Sigmoid colon (tissue), 7 donors: ENCODE data around the gene TMEM108. TPM values are rescaled to one million over a fixed set of nuclear protein-coding genes. Genes with fewer than 3 reads are reported as not detected.

ENCODE experiments used
- DNase-seq: peaks from one replicate; pipeline ENCODE4 v3.0.0-alpha.2; 2019
- H3K27ac ChIP-seq, 4 donors: fragments of 200-600 bp; sonication (generic); one replicate each; pipeline ENCODE4 v1.5.1; 2016 to 2019; ENCODE audit warnings: mild to moderate bottlenecking in 1 of 4
- H3K27me3 ChIP-seq, 3 donors: fragments of 200-600 bp; sonication (generic); one replicate each; pipeline ENCODE4 v1.5.1; 2019; ENCODE audit warnings: mild to moderate bottlenecking in 1 of 3
- H3K36me3 ChIP-seq, 4 donors: fragments of 200-600 bp; sonication (generic); one replicate each; pipeline ENCODE4 v1.5.1; 2016 to 2019
- H3K4me1 ChIP-seq, 4 donors: fragments of 200-600 bp; sonication (generic); one replicate each; pipeline ENCODE4 v1.5.1; 2017 to 2019
- H3K4me3 ChIP-seq, 4 donors: fragments of 200-600 bp; sonication (generic); one replicate each; pipeline ENCODE4 v1.5.1; 2017 to 2019; ENCODE audit warnings: mild to moderate bottlenecking in 2 of 4, moderate library complexity in 1 of 4
- H3K9me3 ChIP-seq, 4 donors: fragments of 200-600 bp in 3 of 4; sonication (generic) in 3 of 4; one replicate each; pipeline versions ENCODE4 v1.5.1 to v1.6.1; 2013 to 2019
- EP300 ChIP-seq, 4 donors: sonication (generic); formaldehyde crosslinking; IDR thresholded peaks; one replicate each; pipeline ENCODE4 v1.6.1; 2017; ENCODE audit warnings: antibody characterized with exemption in 4 of 4
- POLR2A ChIP-seq, 2 donors: fragments of 450-650 bp; IDR thresholded peaks; one replicate each; pipeline ENCODE4 v1.6.1; 2016; ENCODE audit warnings: antibody characterized with exemption in 2 of 2, mild to moderate bottlenecking in 2 of 2, moderate library complexity in 2 of 2
- POLR2AphosphoS5 ChIP-seq, 4 donors: sonication (generic); formaldehyde crosslinking; IDR thresholded peaks; one replicate each; pipeline ENCODE4 v1.6.1; 2017; ENCODE audit warnings: antibody characterized with exemption in 4 of 4
- WGBS, 2 donors: extraction: QIAGEN DNeasy Blood & Tissue Kit; methylation state at CpG; one replicate each; pipeline ENCODE4 v1.1.7; 2013; 5-methylcytosine and 5-hydroxymethylcytosine counted together
- intact Hi-C: fragments of 100-400 bp; cut with DNase I; formaldehyde crosslinking; loops from one replicate; pipeline ENCODE4 v1.15.1; 2023
- polyA plus RNA-seq, 3 donors: library from polyadenylated mRNA; stranded (reverse); fragments of 200-250 nt; gene quantifications; one replicate each; pipeline ENCODE4 v1.2.3, GENCODE V29; 2013
- total RNA-seq, 4 donors: library from RNA; depleted of rRNA; stranded (reverse); fragments of >200 nt; gene quantifications; one replicate each; pipeline ENCODE4 v1.1.0, GENCODE V29; 2016
- TF ChIP-seq, protein P1 (sequence below), 4 experiments: fragments of 450-650 bp in 3 of 4; fragments of 200-600 bp in 1 of 4; IDR thresholded peaks; one replicate each; pipeline ENCODE4 v1.5.1; 2016 to 2019; ENCODE audit warnings: antibody characterized with exemption in 4 of 4, mild to moderate bottlenecking in 3 of 4, moderate library complexity in 2 of 4
- donor health status: healthy with polysubstance abuse.
- donor health status: Bipolar disorder and iron deficiency.
- donor health status: healthy.

TMEM108 gene
- total and polyA plus RNA-seq, 7 donors = 0.71 to 3.0 (median 0.86) TPM; not detected in 2

- DNase-seq = no peak
- 58 to 66% methylated on average over 12 of the region's 12 CpGs for WGBS, 2 donors
- H3K4me1 ChIP-seq = peaks cover 0 to 3% (median 1%) of the 10 kb centered on the region in 4 donors
- H3K27me3 ChIP-seq = peaks cover 0 to 9% (median 0%) of the 10 kb centered on the region in 3 donors
- H3K4me3 ChIP-seq = no peak overlapping the region
- TF ChIP-seq POLR2A (IDR thresholded peaks at IDR 0.05) = no peak
- TF ChIP-seq EP300 (IDR thresholded peaks at IDR 0.05) = no peak
- TF ChIP-seq, protein P1, sequence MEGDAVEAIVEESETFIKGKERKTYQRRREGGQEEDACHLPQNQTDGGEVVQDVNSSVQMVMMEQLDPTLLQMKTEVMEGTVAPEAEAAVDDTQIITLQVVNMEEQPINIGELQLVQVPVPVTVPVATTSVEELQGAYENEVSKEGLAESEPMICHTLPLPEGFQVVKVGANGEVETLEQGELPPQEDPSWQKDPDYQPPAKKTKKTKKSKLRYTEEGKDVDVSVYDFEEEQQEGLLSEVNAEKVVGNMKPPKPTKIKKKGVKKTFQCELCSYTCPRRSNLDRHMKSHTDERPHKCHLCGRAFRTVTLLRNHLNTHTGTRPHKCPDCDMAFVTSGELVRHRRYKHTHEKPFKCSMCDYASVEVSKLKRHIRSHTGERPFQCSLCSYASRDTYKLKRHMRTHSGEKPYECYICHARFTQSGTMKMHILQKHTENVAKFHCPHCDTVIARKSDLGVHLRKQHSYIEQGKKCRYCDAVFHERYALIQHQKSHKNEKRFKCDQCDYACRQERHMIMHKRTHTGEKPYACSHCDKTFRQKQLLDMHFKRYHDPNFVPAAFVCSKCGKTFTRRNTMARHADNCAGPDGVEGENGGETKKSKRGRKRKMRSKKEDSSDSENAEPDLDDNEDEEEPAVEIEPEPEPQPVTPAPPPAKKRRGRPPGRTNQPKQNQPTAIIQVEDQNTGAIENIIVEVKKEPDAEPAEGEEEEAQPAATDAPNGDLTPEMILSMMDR (IDR thresholded peaks at IDR 0.05) = no peak
- no peak for TF ChIP-seq POLR2AphosphoS5 (IDR thresholded peaks at IDR 0.05)
- intact Hi-C loops = no loop called here
- H3K36me3 ChIP-seq = no peaks in the 10 kb centered on the region
- no peak overlapping the region for H3K27ac ChIP-seq
- no peaks in the 10 kb centered on the region for H3K9me3 ChIP-seq
Measured at GRCh38 chr3:133428552-133428951, 390.4 kb downstream of the TMEM108 start.

DNA sequence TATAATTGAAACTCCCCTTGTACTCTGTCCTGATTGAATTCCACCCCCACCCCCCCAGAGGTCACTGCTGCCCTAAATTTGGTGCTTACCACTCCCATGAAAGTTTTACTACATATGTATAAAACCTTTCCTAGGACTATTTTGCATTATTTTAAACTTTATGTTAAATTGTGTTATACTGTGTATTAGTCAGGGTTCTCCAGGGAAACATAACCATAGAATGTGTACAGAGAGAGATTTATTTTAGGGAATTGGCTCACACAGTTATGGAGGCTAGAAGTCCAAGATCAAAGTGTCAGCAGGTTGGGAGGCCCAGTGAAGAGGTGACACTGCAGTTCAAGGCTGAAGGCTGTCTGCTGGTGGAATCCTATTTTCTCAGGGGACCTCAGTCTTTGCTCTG is 390.9 kb downstream of the TMEM108 start:
- no peak for DNase-seq
- Histone ChIP-seq H3K36me3 (no peaks in the 10 kb centered on the region), H3K9me3 (no peaks in the 10 kb centered on the region), H3K27me3 (peaks cover 0 to 9% (median 0%) of the 10 kb centered on the region in 3 donors), H3K4me3 (no peak overlapping the region), H3K27ac (no peak overlapping the region), H3K4me1 (no peaks in the 10 kb centered on the region)
- no peak for TF ChIP-seq EP300 (IDR thresholded peaks at IDR 0.05)
- TF ChIP-seq, protein P1 (IDR thresholded peaks at IDR 0.05) = no peak
- TF ChIP-seq POLR2A (IDR thresholded peaks at IDR 0.05) = no peak
- TF ChIP-seq POLR2AphosphoS5 (IDR thresholded peaks at IDR 0.05) = no peak
- intact Hi-C loops = no loop called here

GRCh38 chr3:133439563-133439962 is 401.4 kb downstream of the TMEM108 start:
- Histone ChIP-seq H3K9me3 (no peaks in the 10 kb centered on the region), H3K4me3 (no peak overlapping the region), H3K27ac (no peak overlapping the region), H3K4me1 (peaks cover 0 to 7% (median 0%) of the 10 kb centered on the region in 4 donors), H3K36me3 (no peaks in the 10 kb centered on the region), H3K27me3 (no peaks in the 10 kb centered on the region)
- WGBS, 2 donors = 94 to 99% methylated on average over 2 of the region's 2 CpGs
- intact Hi-C loops = loop anchor here (5.0 kb wide), 1 partner anchor 133 kb away; the partner anchor contains the start of gene CDV3
- TF ChIP-seq POLR2A (IDR thresholded peaks at IDR 0.05) = no peak
- TF ChIP-seq, protein P1 (IDR thresholded peaks at IDR 0.05) = no peak
- TF ChIP-seq EP300 (IDR thresholded peaks at IDR 0.05) = no peak
- no peak for TF ChIP-seq POLR2AphosphoS5 (IDR thresholded peaks at IDR 0.05)
- DNase-seq = no peak

DNA sequence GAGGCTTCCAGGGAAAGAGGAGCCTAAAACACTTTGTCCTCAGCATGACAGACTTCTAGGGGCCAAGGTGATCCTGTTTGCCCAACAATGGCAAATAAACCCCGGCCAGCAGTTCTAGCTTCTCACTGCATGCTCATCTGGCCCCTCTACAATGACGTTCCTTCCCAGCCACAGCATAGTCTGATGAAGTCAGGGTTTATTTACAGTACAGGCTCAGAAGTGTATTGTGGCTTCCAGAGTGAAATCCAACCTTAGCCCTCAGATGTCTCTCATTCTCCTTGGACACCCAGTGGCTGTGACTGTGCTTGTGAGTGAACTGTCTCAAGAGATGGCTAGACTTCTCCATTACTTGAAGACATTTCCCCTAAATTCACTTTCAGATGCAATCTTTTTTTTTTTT is 402.5 kb downstream of the TMEM108 start:
- H3K4me1 ChIP-seq = peaks cover 0 to 7% (median 0%) of the 10 kb centered on the region in 4 donors
- H3K27me3 ChIP-seq = no peaks in the 10 kb centered on the region
- TF ChIP-seq, protein P1 (IDR thresholded peaks at IDR 0.05) = no peak
- no peak for TF ChIP-seq POLR2A (IDR thresholded peaks at IDR 0.05)
- TF ChIP-seq EP300 (IDR thresholded peaks at IDR 0.05) = no peak
- TF ChIP-seq POLR2AphosphoS5 (IDR thresholded peaks at IDR 0.05) = no peak
- H3K9me3 ChIP-seq = no peaks in the 10 kb centered on the region
- 88 to 95% methylated on average over 2 of the region's 2 CpGs for WGBS, 2 donors
- H3K4me3 ChIP-seq = no peak overlapping the region
- H3K36me3 ChIP-seq = no peaks in the 10 kb centered on the region
- no peak overlapping the region for H3K27ac ChIP-seq
- intact Hi-C loops = no loop called here
- DNase-seq = no peak

GRCh38 chr3:133441867-133442270 is 403.7 kb downstream of the TMEM108 start:
- DNase-seq = no peak
- H3K4me3 ChIP-seq = no peak overlapping the region
- WGBS, 2 donors = 39 to 55% methylated on average over 3 of the region's 3 CpGs
- intact Hi-C loops = no loop called here
- TF ChIP-seq POLR2A (IDR thresholded peaks at IDR 0.05) (no peak), POLR2AphosphoS5 (IDR thresholded peaks at IDR 0.05) (no peak), EP300 (IDR thresholded peaks at IDR 0.05) (no peak)
- TF ChIP-seq, protein P1 (IDR thresholded peaks at IDR 0.05) = no peak
- no peaks in the 10 kb centered on the region for H3K9me3 ChIP-seq
- no peaks in the 10 kb centered on the region for H3K36me3 ChIP-seq
- H3K4me1 ChIP-seq = peaks cover 0 to 7% (median 0%) of the 10 kb centered on the region in 4 donors
- H3K27ac ChIP-seq = no peak overlapping the region
- no peaks in the 10 kb centered on the region for H3K27me3 ChIP-seq
